PC-3 (cell line): ENCODE measurements around the gene STYXL2. TPM values are rescaled to one million over a fixed set of nuclear protein-coding genes. Genes with fewer than 3 reads are reported as not detected.

ENCODE experiments used
- ATAC-seq: fragments of 200-7000 bp; cut with Tn5 transposase; 2 replicates; pipeline ENCODE4 v1.9.1; 2020; ENCODE audit warnings: mild to moderate bottlenecking, moderate library complexity
- BruUV-seq: library from RNA; stranded (reverse); fragments of 400-500 nt; replicated peaks from 2 replicates; lab custom pipeline; 2021; lab: Mats Ljungman, UMichigan
- CTCF ChIA-PET: fragments of 300-600 bp; sonication (Branson Sonifier 250); formaldehyde crosslinking; loops from one replicate; lab custom pipeline; 2022; ENCODE audit warnings: antibody characterized with exemption; lab: Charles Lee
- POLR2A ChIA-PET: fragments of 300-600 bp; sonication (Branson Sonifier 250); formaldehyde crosslinking; loops from one replicate; lab custom pipeline; 2022; ENCODE audit warnings: antibody characterized with exemption; ENCODE audit not compliant: unreplicated experiment; lab: Charles Lee
- DNase-seq: peaks from one replicate; pipeline ENCODE4 v3.0.0-alpha.2; 2015
- H2AFZ ChIP-seq: fragments of 300-600 bp; sonication (generic); 2 replicates; pipeline ENCODE4 v1.6.0; 2016; ENCODE audit warnings: antibody characterized with exemption, low read length
- H3F3A ChIP-seq: fragments of 300-600 bp; sonication (generic); one replicate; pipeline ENCODE4 v1.6.0; 2017; ENCODE audit warnings: antibody characterized with exemption, low read length, control low read depth, mild to moderate bottlenecking; ENCODE audit not compliant: unreplicated experiment
- H3K27ac ChIP-seq: fragments of 300-600 bp; sonication (generic); 2 replicates; pipeline ENCODE4 v1.5.1; 2016; ENCODE audit warnings: mild to moderate bottlenecking, low read length
- H3K27me3 ChIP-seq: fragments of 300-600 bp; sonication (generic); 2 replicates; pipeline ENCODE4 v1.6.1; 2016; ENCODE audit warnings: low read length, mixed read lengths
- H3K36me3 ChIP-seq: fragments of 300-600 bp; sonication (generic); 2 replicates; pipeline ENCODE4 v1.6.1; 2016; ENCODE audit warnings: low read depth, mixed run types, low read length, mixed read lengths
- H3K4me1 ChIP-seq: fragments of 300-600 bp; sonication (generic); 2 replicates; pipeline ENCODE4 v1.5.1; 2016; ENCODE audit warnings: low read length; ENCODE audit not compliant: insufficient read depth
- H3K4me2 ChIP-seq: fragments of 300-600 bp; sonication (generic); 2 replicates; pipeline ENCODE4 v1.6.0; 2016; ENCODE audit warnings: low read length
- H3K4me3 ChIP-seq: fragments of 300-600 bp; sonication (generic); 2 replicates; pipeline ENCODE4 v1.5.1; 2016; ENCODE audit warnings: mild to moderate bottlenecking, low read length, mixed read lengths
- H3K79me2 ChIP-seq: fragments of 300-600 bp; sonication (generic); 2 replicates; pipeline ENCODE4 v1.6.1; 2017; ENCODE audit warnings: low read length, mixed read lengths
- H3K9ac ChIP-seq: fragments of 300-600 bp; sonication (generic); 2 replicates; pipeline ENCODE4 v1.6.0; 2016; ENCODE audit warnings: mild to moderate bottlenecking, low read length
- H3K9me2 ChIP-seq: fragments of 300-600 bp; sonication (generic); replicated peaks from 2 replicates; pipeline ENCODE4 v1.6.1; 2016; ENCODE audit warnings: mixed run types, low read length, mixed read lengths
- H3K9me3 ChIP-seq: fragments of 300-600 bp; sonication (generic); 2 replicates; pipeline ENCODE4 v1.6.1; 2016; ENCODE audit warnings: low read length, mixed read lengths
- H4K20me1 ChIP-seq: fragments of 300-600 bp; sonication (generic); 2 replicates; pipeline ENCODE4 v1.6.1; 2016; ENCODE audit warnings: low read length, mixed read lengths
- CTCF ChIP-seq: fragments of 300-600 bp; sonication (generic); conservative IDR thresholded peaks from 2 replicates; pipeline ENCODE4 v1.5.1; 2017; ENCODE audit warnings: antibody characterized with exemption, low read depth, mild to moderate bottlenecking, low read length
- EZH2 ChIP-seq: fragments of 300-600 bp; sonication (generic); IDR thresholded peaks from one replicate; pipeline ENCODE4 v1.6.1; 2017; ENCODE audit warnings: antibody characterized with exemption, mild to moderate bottlenecking, low read length; ENCODE audit not compliant: unreplicated experiment
- EZH2phosphoT487 ChIP-seq: fragments of 300-600 bp; sonication (generic); IDR thresholded peaks from 2 replicates; pipeline ENCODE4 v1.6.1; 2018; ENCODE audit warnings: mild to moderate bottlenecking, antibody characterized with exemption, low read length, borderline replicate concordance
- intact Hi-C: fragments of 100-400 bp; cut with micrococcal nuclease; formaldehyde crosslinking; loops from 2 replicates; pipeline ENCODE4 v1.9.0; 2023
- total RNA-seq: library from RNA; depleted of rRNA; stranded (reverse); fragments of >200 nt; gene quantifications from 2 replicates; pipeline ENCODE4 v1.2.3, GENCODE V29; 2014

STYXL2 gene
- total RNA-seq, 1 experiment from 2014 or later: not detected

DNA sequence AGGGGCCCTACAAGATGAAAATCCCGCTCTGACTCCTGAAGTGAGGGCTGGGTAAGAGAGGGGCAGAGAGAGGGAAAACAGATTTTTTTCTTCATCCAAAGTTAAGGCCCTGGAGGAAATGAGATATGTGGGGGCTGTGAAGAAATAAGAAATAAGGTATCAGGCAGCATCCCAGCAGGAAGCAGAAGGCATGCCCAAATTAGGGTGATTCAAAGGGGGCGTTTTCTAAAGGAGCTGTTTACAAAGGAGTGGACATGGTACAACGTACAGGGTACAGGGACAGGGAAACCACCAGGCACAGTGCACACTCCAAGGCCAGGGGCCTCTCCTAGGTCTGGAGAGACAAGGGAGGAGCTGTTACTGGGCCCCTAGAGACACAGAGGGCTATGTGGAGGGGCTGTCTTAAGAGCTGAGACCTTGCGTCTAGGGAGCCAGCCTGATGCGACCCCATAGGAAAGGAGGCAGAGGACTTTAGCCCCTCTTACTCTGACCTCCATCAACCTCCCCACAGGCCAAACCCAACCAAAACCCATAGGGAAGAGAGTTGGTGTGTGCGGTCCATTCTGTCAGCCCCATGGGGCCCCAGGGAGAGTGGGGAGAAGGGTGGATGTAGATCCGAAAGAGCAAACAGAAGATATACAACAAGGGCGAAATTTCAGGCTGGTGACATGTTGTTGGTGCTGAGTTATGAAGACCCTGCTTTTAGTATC, 38.6 kb downstream of the STYXL2 start:
- DNase-seq: no peak

DNA sequence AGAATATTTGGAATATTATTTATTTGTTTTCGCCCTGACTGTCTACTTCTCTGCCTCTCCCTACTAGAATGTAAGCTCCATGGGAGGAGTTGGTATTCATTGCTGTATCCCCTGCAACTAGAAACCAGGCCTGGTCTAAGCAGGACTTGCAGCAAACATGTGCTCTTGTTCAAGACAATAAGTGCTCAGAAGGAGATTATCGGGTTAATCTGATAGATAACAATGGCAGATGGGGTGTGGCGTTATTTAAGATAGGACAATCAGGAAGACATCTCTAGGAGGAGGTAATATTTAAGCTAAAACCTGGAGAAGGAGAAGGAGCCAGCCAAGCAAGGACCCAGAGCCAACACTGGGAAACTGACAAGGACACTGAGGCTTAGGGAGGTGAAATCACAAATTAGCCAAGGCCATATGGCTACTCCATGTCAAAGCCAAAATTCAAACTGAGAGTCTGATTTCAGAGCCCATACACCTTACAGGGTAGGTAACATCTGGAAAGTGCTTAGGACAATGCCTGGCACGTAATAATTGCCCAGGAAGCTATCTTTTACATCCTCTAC, 41.5 kb downstream of the STYXL2 start:
- intact Hi-C loops: no loop called here
- H3F3A ChIP-seq: no peaks in the 10 kb centered on the region
- H3K9me2 ChIP-seq: no peaks in the 10 kb centered on the region
- no peak for ATAC-seq
- H3K9ac ChIP-seq: no peak overlapping the region
- no peak for DNase-seq
- H3K79me2 ChIP-seq: no peaks in the 10 kb centered on the region
- no peaks in the 10 kb centered on the region for H4K20me1 ChIP-seq
- CTCF ChIA-PET: no interaction called here
- H3K4me2 ChIP-seq: no peak overlapping the region
- POLR2A ChIA-PET: no interaction called here
- no TSS peak for BruUV-seq
- H2AFZ ChIP-seq: no peak overlapping the region
- no peak for TF ChIP-seq EZH2
- H3K36me3 ChIP-seq: no peaks in the 10 kb centered on the region
- H3K9me3 ChIP-seq: no peaks in the 10 kb centered on the region
- no peak overlapping the region for H3K27ac ChIP-seq
- H3K27me3 ChIP-seq: no peaks in the 10 kb centered on the region
- H3K4me1 ChIP-seq: peaks cover 9% of the 10 kb centered on the region
- H3K4me3 ChIP-seq: no peak overlapping the region

More for the DNA sequence above, 38.6 kb downstream of the STYXL2 start:
- BruUV-seq: no TSS peak
- H3F3A ChIP-seq: no peaks in the 10 kb centered on the region
- peaks cover 2% of the 10 kb centered on the region; the same call in 1 of the 2 replicates for H3K27me3 ChIP-seq
- ChIA-PET CTCF (no interaction called here), POLR2A (no interaction called here)
- no peak for TF ChIP-seq EZH2
- no peak for TF ChIP-seq EZH2phosphoT487
- no peak for TF ChIP-seq CTCF
- H3K4me1 ChIP-seq: peaks cover 9% of the 10 kb centered on the region
- no peaks in the 10 kb centered on the region for H3K79me2 ChIP-seq
- no peaks in the 10 kb centered on the region for H3K9me3 ChIP-seq
- H2AFZ ChIP-seq: no peak overlapping the region
- no peaks in the 10 kb centered on the region for H3K36me3 ChIP-seq
- ATAC-seq: no peak
- H4K20me1 ChIP-seq: no peaks in the 10 kb centered on the region
- no peak overlapping the region for H3K9ac ChIP-seq
- H3K27ac ChIP-seq: no peak overlapping the region
- no peak overlapping the region for H3K4me3 ChIP-seq
- no peaks in the 10 kb centered on the region for H3K9me2 ChIP-seq
- no peak overlapping the region for H3K4me2 ChIP-seq
- intact Hi-C loops: no loop called here

DNA sequence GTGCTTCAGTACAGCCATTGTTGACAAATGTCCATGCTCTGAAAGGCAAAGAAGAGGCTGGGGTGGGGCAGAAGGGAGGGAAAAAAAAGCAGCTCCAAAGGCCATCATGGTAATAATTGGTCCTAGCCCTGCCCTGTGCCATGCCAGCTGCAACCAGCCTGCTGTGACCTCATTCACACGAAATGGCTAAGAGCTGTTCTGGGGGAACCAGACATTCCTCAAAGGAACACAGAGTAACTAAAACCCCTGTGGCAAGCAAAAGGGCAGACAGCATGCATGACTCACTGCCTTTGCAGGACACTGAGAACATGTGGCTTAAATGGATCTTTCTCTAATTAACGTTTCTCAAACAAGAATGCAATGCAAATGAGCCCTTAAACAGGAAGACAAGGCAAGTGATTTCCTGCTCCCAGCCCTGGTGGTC, 42.3 kb downstream of the STYXL2 start:
- CTCF ChIA-PET: no interaction called here
- POLR2A ChIA-PET: no interaction called here

More for the DNA sequence above, 42.3 kb downstream of the STYXL2 start:
- peak; percentile 71 for ATAC-seq
- BruUV-seq: no TSS peak
- Histone ChIP-seq H3K27ac (no peak overlapping the region), H3K27me3 (no peaks in the 10 kb centered on the region), H3K4me3 (no peak overlapping the region), H3K9me2 (no peaks in the 10 kb centered on the region), H3K9me3 (no peaks in the 10 kb centered on the region), H3K4me2 (peak overlapping the region; percentile 24; the same call in 1 of the 2 replicates), H3K9ac (no peak overlapping the region), H3K79me2 (no peaks in the 10 kb centered on the region), H3K4me1 (peaks cover 9% of the 10 kb centered on the region), H2AFZ (peak overlapping the region; percentile 66), H3F3A (no peaks in the 10 kb centered on the region), H3K36me3 (no peaks in the 10 kb centered on the region), H4K20me1 (no peaks in the 10 kb centered on the region)
- DNase-seq: peak; percentile 65
- intact Hi-C loops: no loop called here
- no peak for TF ChIP-seq EZH2phosphoT487
- TF ChIP-seq EZH2: no peak
- no peak for TF ChIP-seq CTCF
